ENCODE measurements around the gene SERTAD2.

The SERTAD2 gene

GRCh38 chr2:64653109-64654062, at the start of gene SERTAD2:
Gene SERTAD2, minus strand, starts transcription at chr2:64653913. Its CDS starts 17,042 bp downstream, at chr2:64636871.
- H3K4me3 ChIP-seq (ENCODE audit: low read depth, low read length), result peak within 1 kb of the TSS; percentile 89
- TF ChIP-seq CTCF (IDR thresholded peaks at IDR 0.05; ENCODE audit: low read depth, low read length), result no peak

- H3K4me3 ChIP-seq (ENCODE audit: low read depth, low read length), result no peak overlapping the region
- TF ChIP-seq CTCF (IDR thresholded peaks at IDR 0.05; ENCODE audit: low read depth, low read length), result no peak
These were observed 46.6 kb upstream of the SERTAD2 start for GRCh38 chr2:64700133-64700809.

GRCh38 chr2:64699712-64700111, 46.0 kb upstream of the SERTAD2 start:
- H3K4me3 ChIP-seq (ENCODE audit: low read depth, low read length), result no peak overlapping the region
- TF ChIP-seq CTCF (IDR thresholded peaks at IDR 0.05; ENCODE audit: low read depth, low read length), result no peak

GRCh38 chr2:64698668-64699444, 45.1 kb upstream of the SERTAD2 start:
- no peak for TF ChIP-seq CTCF (IDR thresholded peaks at IDR 0.05; ENCODE audit: low read depth, low read length)
- no peak overlapping the region for H3K4me3 ChIP-seq (ENCODE audit: low read depth, low read length)

GRCh38 chr2:64698177-64698643, 44.5 kb upstream of the SERTAD2 start:
- no peak overlapping the region for H3K4me3 ChIP-seq (ENCODE audit: low read depth, low read length)
- TF ChIP-seq CTCF (IDR thresholded peaks at IDR 0.05; ENCODE audit: low read depth, low read length), result no peak

- no peak for TF ChIP-seq CTCF (IDR thresholded peaks at IDR 0.05; ENCODE audit: low read depth, low read length)
- no peak overlapping the region for H3K4me3 ChIP-seq (ENCODE audit: low read depth, low read length)
These were observed 43.8 kb upstream of the SERTAD2 start for GRCh38 chr2:64697297-64698176.

All from WI38 (cell line).